GM13976 (cell line): ENCODE data around the gene PPP4R4.
"Not testable (repeated sequence)": the region's sequence is repeated elsewhere in the genome, so short reads cannot be mapped to it uniquely, and the experiment has no call there.

ENCODE experiments used
- DNase-seq: peaks from one replicate; pipeline ENCODE4 v3.0.0; 2012; ENCODE audit warnings: low spot score
- in situ Hi-C: fragments of 300-500 bp; cut with MboI; formaldehyde crosslinking; loops from one replicate; pipeline ENCODE4 v1.12.0; 2022; ENCODE audit warnings: low sequenced_read_pairs, mixed read lengths, inconsistent platforms; ENCODE audit not compliant: unreplicated experiment
- TF ChIP-seq, protein P1 (sequence below): IDR thresholded peaks from 2 replicates; pipeline ENCODE4 v1.5.1; 2012; ENCODE audit warnings: borderline replicate concordance, mild to moderate bottlenecking; ENCODE audit not compliant: insufficient read depth; ENCODE audit errors: extremely low read depth, missing control alignments, control extremely low read depth

Gene PPP4R4

DNA sequence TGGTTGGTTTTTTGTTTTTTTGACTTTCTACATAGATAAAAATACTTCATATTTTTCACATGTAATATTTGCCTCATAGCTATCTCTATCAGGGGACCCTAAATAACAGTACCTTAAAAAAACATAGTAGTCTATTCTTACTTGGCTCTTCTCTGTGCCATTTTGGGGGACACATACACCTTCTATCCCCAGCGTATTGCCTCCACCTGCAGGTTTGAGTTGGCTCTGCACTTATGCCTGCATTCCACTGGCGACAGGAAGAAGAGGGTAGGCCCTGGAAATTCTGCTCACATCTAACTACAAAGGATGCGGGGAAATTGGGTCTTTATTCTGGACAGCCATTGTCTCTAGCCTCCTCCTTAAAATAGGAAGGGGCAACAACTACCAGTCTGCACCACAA is 30.9 kb upstream of the PPP4R4 start:
- DNase-seq: no peak
- in situ Hi-C loops: no loop called here
- TF ChIP-seq, protein P1, sequence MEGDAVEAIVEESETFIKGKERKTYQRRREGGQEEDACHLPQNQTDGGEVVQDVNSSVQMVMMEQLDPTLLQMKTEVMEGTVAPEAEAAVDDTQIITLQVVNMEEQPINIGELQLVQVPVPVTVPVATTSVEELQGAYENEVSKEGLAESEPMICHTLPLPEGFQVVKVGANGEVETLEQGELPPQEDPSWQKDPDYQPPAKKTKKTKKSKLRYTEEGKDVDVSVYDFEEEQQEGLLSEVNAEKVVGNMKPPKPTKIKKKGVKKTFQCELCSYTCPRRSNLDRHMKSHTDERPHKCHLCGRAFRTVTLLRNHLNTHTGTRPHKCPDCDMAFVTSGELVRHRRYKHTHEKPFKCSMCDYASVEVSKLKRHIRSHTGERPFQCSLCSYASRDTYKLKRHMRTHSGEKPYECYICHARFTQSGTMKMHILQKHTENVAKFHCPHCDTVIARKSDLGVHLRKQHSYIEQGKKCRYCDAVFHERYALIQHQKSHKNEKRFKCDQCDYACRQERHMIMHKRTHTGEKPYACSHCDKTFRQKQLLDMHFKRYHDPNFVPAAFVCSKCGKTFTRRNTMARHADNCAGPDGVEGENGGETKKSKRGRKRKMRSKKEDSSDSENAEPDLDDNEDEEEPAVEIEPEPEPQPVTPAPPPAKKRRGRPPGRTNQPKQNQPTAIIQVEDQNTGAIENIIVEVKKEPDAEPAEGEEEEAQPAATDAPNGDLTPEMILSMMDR: peak; percentile 35

DNA sequence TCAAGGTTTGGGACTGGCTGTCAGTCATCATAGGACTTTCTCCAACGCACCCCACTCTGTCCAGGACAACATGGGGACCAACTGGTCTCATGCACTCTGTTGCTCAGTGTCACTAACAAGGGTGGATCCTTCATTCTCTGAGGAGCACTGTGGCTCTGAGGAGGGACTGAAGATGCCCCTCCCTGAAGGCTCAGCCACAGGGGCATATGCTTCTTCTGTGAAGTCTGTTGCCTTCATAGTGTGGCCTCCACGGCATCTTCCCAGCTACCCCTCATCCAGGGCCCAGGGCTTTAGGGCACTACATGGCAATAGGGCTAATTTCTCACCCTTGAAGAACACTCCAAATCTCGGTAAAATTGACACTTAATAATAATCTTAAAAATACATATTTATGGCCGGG is 30.4 kb upstream of the PPP4R4 start:
- TF ChIP-seq, protein P1: no peak
- DNase-seq: no peak
- in situ Hi-C loops: no loop called here

DNA sequence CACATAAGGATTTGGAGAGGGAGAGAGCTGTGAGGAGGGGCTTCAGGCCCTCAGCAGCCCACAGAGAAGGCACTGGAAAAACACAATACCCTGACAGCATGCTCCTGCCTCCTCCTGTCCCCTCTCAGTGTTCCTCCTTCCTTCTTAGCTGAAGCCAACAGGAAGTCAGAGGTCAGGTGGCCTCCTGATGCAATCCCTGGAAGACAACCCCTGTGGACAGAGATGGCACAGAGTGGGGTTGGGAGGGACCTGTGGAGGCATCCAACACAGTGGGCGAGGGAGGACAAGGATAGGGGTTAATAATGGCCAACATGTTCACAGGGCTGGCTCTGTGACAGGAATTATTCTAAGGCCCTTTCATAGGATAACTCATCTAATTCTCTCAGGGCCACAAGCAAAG is 29.4 kb upstream of the PPP4R4 start:
- in situ Hi-C loops: no loop called here
- no peak for DNase-seq
- TF ChIP-seq, protein P1: no peak

DNA sequence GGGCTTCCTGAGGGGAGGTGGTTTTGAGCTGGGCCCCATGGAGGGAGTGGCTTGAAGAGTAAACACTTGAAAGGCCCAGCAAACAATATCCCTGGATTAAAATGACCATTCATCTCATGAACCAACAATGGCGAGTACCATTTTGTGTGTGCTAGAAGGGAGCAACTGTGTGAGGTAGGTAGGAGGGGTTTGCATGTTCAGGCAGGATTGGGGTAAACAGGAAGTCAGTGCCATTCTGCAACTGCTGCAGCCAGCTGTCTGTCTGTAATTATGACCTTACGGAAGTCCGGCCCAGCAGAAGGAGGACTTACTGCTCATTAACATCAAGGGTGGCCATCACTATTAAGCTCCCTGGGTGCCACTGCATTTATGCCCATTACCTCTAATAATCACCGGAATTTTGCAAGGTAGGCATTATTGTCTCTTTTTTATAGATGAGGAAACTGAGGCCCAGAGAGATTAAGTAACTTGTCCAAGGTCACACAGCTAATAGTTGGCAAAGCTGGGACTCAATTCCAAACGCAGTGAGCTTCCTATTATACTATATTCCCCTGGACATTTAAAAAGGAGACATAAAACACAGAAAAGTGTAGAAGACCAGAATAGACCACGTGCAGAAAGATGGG is 28.1 kb upstream of the PPP4R4 start:
- in situ Hi-C loops: no loop called here
- TF ChIP-seq, protein P1: no peak
- no peak for DNase-seq

DNA sequence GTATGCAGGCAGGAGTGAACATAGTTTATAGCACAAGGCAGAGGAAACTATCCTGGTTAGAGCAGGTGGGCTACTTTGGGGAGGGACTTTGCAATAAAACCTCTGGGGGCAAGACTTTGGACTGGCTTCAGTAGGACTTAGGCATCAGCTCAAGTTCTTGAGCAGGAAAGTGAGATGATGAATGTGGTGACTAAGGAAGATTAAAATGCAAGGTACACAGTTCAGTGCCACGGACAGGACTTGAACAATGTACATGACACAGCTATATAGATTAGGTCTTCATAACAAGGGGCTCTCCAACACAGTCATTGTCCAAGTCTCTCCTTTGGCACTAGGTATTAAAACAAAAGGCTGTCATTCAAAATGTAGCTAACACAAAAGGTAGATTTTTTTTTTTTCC is 21.4 kb upstream of the PPP4R4 start:
- TF ChIP-seq, protein P1: no peak
- in situ Hi-C loops: loop anchor here (25.0 kb wide), 1 partner anchor 490 kb away; no protein-coding TSS in a partner anchor
- DNase-seq: no peak

DNA sequence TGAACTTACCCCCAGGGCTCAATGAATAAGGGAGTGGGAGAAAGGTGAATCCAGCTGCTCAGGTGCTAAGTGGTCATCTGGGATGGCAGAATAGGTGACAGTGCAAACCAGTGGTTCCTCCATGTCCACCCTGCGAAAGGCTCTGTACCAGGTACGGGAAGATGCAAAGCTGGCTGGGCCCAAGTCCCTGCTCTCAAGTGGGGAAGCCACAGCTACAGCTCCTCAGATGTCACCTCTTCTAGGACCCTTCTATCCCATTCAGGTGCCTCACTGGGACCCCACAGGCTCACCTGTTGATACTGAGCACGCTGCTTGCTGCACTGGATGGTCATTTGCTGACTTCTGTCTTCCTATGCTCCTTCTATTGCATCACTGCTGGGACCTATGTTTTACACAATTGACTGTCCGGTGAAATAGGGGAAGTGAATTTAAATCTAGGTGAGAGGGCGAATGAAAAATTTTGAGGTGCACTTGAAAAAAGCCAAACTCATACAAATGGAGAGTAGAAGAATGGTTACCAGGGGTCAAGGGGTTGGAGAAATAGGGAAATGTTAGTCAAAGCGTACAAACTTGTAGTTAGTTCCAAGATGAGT is 20.3 kb upstream of the PPP4R4 start:
- TF ChIP-seq, protein P1: no peak
- in situ Hi-C loops: loop anchor here (25.0 kb wide), 1 partner anchor 492 kb away; no protein-coding TSS in a partner anchor
- no peak for DNase-seq

DNA sequence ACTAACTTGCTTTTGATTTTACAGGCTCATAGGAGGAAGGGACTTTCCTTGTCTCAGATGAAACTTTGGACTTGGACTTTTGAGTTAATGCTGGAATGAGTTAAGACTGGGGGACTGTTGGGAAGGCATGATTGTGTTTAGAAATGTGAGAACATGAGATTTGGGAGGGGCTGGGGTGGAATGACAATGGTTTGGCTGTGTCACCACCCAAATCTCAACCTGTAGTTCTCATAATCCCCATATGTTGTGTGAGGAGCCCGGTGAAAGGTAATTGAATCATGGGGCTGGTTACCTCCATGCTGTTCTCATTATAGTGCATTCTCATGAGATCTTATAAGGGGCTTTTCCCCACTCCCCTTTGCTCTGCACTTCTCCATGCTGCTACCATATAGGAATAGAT is 18.0 kb upstream of the PPP4R4 start:
- in situ Hi-C loops: loop anchor here (25.0 kb wide), 1 partner anchor 494 kb away; no protein-coding TSS in a partner anchor

More for the DNA sequence above, 18.0 kb upstream of the PPP4R4 start:
- DNase-seq: not testable (repeated sequence)
